HEK293 (cell line): ENCODE data around the gene WFS1.

Experiments used
- ZNF394 ChIP-seq: fragments of 450-650 bp; formaldehyde crosslinking; IDR thresholded peaks from 2 replicates; pipeline ENCODE4 v1.5.1; 2016; ENCODE audit warnings: missing biosample characterization, missing genetic modification characterization, mild to moderate bottlenecking, moderate library complexity, borderline replicate concordance
- TF ChIP-seq, protein P1 (sequence below): fragments of 450-650 bp; formaldehyde crosslinking; conservative IDR thresholded peaks from 2 replicates; pipeline ENCODE4 v1.5.1; 2016; ENCODE audit warnings: low read depth, missing biosample characterization, missing genetic modification characterization

DNA sequence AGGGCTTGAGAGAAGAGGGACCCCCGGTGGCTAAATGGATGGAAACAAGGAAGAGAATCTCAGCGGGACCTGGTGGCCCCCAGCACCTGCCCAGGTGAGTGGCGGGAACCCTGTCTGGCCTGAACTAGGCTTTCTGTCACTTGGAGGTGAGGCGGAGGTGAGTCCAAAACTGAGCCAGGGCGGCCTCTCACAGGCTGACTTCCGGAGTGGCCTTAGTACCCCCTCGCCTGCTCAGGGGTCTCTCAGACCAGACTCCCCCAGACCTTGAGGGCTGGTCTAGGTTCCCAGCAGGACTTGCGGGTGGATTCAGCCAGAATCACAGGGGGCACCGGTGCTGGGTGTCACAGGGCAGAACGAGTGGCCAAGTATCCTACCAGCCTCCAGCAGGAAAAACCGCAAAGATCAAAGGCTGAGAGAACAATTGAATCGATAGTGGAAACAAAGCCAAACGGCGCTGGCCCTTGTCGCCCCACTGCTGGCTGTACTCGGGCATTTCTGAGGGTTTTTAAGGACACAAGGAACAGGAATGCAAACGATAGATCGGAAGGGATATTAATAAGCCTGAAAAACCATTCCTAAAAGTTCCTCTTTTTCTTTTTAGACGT is 67.8 kb downstream of the WFS1 start:
- TF ChIP-seq, protein P1, sequence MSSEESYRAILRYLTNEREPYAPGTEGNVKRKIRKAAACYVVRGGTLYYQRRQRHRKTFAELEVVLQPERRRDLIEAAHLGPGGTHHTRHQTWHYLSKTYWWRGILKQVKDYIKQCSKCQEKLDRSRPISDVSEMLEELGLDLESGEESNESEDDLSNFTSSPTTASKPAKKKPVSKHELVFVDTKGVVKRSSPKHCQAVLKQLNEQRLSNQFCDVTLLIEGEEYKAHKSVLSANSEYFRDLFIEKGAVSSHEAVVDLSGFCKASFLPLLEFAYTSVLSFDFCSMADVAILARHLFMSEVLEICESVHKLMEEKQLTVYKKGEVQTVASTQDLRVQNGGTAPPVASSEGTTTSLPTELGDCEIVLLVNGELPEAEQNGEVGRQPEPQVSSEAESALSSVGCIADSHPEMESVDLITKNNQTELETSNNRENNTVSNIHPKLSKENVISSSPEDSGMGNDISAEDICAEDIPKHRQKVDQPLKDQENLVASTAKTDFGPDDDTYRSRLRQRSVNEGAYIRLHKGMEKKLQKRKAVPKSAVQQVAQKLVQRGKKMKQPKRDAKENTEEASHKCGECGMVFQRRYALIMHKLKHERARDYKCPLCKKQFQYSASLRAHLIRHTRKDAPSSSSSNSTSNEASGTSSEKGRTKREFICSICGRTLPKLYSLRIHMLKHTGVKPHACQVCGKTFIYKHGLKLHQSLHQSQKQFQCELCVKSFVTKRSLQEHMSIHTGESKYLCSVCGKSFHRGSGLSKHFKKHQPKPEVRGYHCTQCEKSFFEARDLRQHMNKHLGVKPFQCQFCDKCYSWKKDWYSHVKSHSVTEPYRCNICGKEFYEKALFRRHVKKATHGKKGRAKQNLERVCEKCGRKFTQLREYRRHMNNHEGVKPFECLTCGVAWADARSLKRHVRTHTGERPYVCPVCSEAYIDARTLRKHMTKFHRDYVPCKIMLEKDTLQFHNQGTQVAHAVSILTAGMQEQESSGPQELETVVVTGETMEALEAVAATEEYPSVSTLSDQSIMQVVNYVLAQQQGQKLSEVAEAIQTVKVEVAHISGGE = no peak
- no peak for TF ChIP-seq ZNF394 (tag by site-specific recombination)
